Stomach smooth muscle (tissue), 2 donors: Measurements from ENCODE around the gene SOX10.

Experiments
- H3K27ac ChIP-seq: one replicate; pipeline ENCODE4 v1.7.0; 2013; ENCODE audit warnings: mild to moderate bottlenecking, low read length, inconsistent platforms
- H3K27me3 ChIP-seq, 2 donors: one replicate each; pipeline ENCODE4 v1.7.0; 2013; ENCODE audit warnings: low read length in 2 of 2; ENCODE audit not compliant: insufficient read depth in 2 of 2, control insufficient read depth in 1 of 2
- H3K36me3 ChIP-seq, 2 donors: one replicate each; pipeline ENCODE4 v1.7.0; 2013; ENCODE audit warnings: low read length in 2 of 2; ENCODE audit not compliant: control insufficient read depth in 2 of 2, insufficient read depth in 2 of 2
- H3K4me1 ChIP-seq: one replicate; pipeline ENCODE4 v1.7.0; 2013; ENCODE audit warnings: low read length; ENCODE audit not compliant: control insufficient read depth, insufficient read depth
- H3K4me3 ChIP-seq, 2 donors: one replicate each; pipeline ENCODE4 v1.7.0; 2013; ENCODE audit warnings: low read length in 2 of 2
- H3K9ac ChIP-seq, 2 donors: one replicate each; pipeline ENCODE4 v1.7.0; 2013; ENCODE audit warnings: low read length in 2 of 2, mild to moderate bottlenecking in 1 of 2
- H3K9me3 ChIP-seq, 2 donors: one replicate each; pipeline ENCODE4 v1.7.0; 2013; ENCODE audit warnings: low read length in 2 of 2; ENCODE audit not compliant: control insufficient read depth in 2 of 2
- donor health status: healthy.
- donor health status: Pancreatic carcinoma.

SOX10 gene

GRCh38 chr22:37983860-37984791 is at the start of gene SOX10:
TSS of gene SOX10 (minus strand) at chr22:37984555. CDS start at chr22:37983784, 771 bp downstream.
- H3K4me1 ChIP-seq = no peaks in the 10 kb centered on the region
- H3K9me3 ChIP-seq = no peaks in the 10 kb centered on the region
- H3K27me3 ChIP-seq = no peaks in the 10 kb centered on the region
- H3K9ac ChIP-seq = no peak within 1 kb of the TSS
- no peaks in the 10 kb centered on the region for H3K36me3 ChIP-seq
- H3K27ac ChIP-seq = no peak within 1 kb of the TSS
- H3K4me3 ChIP-seq = peak within 1 kb of the TSS in 1 of 2 donors; percentile 40

DNA sequence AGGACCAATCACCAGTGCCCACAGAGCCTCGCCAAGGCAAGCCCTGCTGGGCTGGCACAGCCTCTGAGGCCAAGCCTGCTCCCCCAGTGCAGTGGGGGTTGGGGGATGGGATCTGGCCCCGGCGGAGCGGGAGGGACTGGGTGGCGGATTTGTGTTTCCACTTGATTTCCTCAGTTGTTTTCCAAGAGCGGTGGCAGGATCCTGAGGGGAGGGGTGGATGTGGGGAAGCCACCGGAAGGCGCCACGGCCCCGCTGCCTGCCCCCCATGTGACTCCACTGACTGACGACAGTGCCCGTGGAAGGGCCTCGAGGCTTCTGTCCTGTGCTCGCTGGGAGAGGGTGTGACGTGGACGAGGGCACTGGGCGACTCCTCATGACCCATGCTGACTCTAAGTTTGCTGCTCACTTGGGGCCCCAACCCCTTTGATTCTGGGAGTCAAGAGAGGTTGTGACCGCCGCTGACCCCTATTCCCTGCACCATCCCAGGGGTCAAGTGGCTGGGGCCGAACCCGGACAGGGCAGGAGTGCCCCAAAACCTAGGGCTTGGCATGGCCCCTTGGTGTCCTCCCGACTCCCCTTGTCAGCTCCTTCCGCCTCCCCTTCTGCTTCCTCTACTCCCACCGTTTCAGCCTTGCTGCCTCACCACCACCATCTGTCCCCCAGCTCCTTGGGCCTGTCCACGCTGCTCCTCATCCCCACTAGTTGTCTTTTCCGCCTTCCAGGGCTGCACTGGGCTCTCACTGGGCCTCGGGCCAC is 49.3 kb upstream of the SOX10 start:
- Histone ChIP-seq H3K4me3 (no peak overlapping the region), H3K4me1 (peaks cover 19% of the 10 kb centered on the region), H3K9ac (no peak overlapping the region)

DNA sequence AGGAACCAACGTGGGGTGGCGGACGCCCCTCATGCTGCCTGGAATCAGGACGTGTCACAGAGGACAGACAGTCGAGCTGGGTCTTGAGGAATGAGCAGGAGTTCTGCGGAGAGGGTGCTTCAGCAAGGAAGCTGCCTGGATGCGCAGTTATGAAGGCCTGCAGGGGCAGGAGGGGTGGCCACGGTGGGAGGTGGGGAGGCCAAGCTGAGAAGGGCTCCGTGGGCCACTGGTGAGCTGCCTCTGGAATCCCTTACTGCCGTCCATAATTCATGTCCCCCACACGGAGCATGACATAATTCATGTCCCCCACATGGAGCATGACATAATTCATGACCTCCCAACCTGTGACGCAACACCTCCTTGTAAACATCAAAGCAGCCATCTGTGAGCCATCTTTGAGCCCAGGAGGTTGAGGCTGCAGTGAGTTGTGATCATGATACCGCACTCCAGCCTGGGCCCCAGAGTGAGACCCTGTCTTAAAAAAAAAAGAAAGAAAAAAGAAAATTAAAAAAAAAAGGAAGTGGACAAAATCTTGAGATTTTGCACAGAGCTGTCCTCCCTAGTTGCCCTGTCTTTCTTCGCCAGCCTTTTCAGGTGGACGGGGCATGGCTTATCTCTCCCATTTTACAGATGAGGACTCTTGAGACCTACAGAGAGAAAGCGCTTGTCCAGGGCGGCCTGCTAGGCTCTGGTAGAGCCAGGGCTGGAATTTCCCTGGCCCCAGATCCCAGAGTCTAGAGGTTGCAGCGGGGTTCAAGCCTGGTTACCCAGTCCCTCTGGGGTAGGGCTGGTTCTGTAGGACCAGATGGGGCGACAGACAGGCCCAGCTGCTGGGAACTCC is 48.5 kb upstream of the SOX10 start:
- H3K4me3 ChIP-seq = no peak overlapping the region
- peaks cover 19% of the 10 kb centered on the region for H3K4me1 ChIP-seq
- H3K9me3 ChIP-seq = no peaks in the 10 kb centered on the region
- H3K9ac ChIP-seq = no peak overlapping the region
- no peaks in the 10 kb centered on the region for H3K27me3 ChIP-seq
- H3K27ac ChIP-seq = no peak overlapping the region
- no peaks in the 10 kb centered on the region for H3K36me3 ChIP-seq

More for the DNA sequence above, 49.3 kb upstream of the SOX10 start:
- H3K36me3 ChIP-seq = no peaks in the 10 kb centered on the region
- no peaks in the 10 kb centered on the region for H3K27me3 ChIP-seq
- no peaks in the 10 kb centered on the region for H3K9me3 ChIP-seq
- H3K27ac ChIP-seq = peak overlapping the region; percentile 67

DNA sequence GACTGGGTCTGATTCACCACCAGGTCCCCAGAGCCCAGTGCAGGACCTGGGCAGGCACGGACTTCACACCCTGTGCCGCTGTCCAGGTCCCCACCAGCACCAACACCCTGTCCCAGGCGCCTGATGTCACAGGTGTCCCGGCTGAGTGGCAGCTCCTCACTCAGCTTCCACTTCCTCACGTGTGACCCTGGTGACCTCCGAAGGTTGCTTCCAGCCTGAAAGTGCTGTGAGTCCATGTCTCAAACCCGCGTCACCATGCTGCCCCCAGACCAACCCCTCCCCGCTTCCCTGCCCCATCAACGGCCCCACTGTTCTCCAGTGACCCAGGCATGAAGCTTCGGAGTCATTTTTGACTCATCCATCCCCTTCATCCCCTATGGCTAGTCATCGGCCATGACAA is 47.1 kb upstream of the SOX10 start:
- no peaks in the 10 kb centered on the region for H3K9me3 ChIP-seq
- peaks cover 19% of the 10 kb centered on the region for H3K4me1 ChIP-seq
- no peaks in the 10 kb centered on the region for H3K36me3 ChIP-seq
- H3K27ac ChIP-seq = no peak overlapping the region
- no peak overlapping the region for H3K4me3 ChIP-seq
- no peak overlapping the region for H3K9ac ChIP-seq
- no peaks in the 10 kb centered on the region for H3K27me3 ChIP-seq

DNA sequence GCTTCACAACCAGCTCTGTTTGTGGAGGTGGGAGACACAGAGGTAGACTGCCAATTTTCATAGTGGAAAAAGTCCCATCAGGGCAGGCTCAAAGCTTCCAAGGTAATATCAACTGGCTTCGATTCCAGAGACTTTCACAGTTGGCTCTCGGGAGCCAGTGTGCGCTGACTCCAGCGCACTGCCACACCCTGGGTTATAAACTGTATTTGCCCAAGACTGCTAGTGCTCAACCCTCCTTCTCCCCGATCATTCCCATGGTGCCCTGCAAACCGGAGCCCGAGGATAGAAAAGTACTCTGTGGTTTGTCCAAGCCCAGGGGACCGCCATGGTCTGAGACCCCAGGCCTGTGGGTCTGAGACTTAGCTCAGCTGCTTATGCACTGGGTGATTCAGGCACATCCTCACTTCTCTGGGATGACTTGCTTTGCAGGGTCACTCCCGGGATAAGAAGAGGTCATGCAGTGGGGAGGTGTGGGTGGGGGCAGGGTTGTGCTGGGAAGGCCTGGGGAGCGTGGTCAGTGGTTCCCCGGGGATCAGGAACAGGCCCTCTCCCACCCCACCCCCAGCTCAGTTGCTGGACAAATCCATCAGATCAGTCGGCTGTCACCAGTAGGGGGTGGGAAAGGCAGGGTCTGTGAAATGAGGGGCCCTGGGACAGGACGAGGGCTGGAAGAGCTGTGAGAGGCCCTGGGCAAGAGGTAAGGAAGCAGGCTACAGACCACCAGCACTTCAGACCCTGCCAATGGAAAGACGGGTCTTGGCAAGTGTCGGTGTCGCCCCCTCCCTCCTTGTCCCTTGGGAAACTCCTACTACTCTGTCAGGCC is 46.2 kb upstream of the SOX10 start:
- H3K9ac ChIP-seq = no peak overlapping the region
- H3K4me1 ChIP-seq = peaks cover 19% of the 10 kb centered on the region
- no peak overlapping the region for H3K4me3 ChIP-seq
- no peaks in the 10 kb centered on the region for H3K9me3 ChIP-seq
- H3K36me3 ChIP-seq = no peaks in the 10 kb centered on the region
- no peaks in the 10 kb centered on the region for H3K27me3 ChIP-seq
- no peak overlapping the region for H3K27ac ChIP-seq

DNA sequence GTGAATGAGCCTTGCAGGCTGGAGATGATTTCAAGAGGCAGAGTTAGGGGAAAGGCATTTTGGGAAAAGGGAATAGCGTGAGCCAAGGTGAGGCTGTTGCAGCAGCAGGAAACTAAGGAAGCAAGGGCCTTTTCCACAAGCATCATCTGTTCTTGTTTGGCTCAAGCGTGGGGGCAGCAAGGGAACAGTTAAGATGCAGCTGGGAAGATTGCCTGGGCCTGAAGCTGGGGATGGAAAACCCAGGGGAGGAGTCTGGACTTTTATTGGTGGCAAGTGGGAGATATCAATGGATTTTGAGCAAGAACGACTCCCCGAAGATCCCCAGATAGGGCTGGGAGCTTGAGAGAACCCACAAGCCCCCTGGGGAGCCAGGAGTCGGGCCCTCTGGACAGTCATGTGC is 45.5 kb upstream of the SOX10 start:
- peaks cover 16% of the 10 kb centered on the region for H3K4me1 ChIP-seq
- no peaks in the 10 kb centered on the region for H3K27me3 ChIP-seq
- H3K4me3 ChIP-seq = no peak overlapping the region
- H3K36me3 ChIP-seq = no peaks in the 10 kb centered on the region
- H3K9me3 ChIP-seq = no peaks in the 10 kb centered on the region
- H3K27ac ChIP-seq = no peak overlapping the region
- H3K9ac ChIP-seq = no peak overlapping the region

- Histone ChIP-seq H3K27me3 (no peaks in the 10 kb centered on the region), H3K36me3 (no peaks in the 10 kb centered on the region), H3K4me3 (no peak overlapping the region), H3K9ac (no peak overlapping the region), H3K27ac (no peak overlapping the region), H3K4me1 (peaks cover 10% of the 10 kb centered on the region), H3K9me3 (no peaks in the 10 kb centered on the region)
Observed at GRCh38 chr22:38029370-38029769, 45.0 kb upstream of the SOX10 start.

- Histone ChIP-seq H3K4me1 (peaks cover 2% of the 10 kb centered on the region), H3K27ac (no peak overlapping the region), H3K9me3 (no peaks in the 10 kb centered on the region), H3K27me3 (no peaks in the 10 kb centered on the region), H3K36me3 (no peaks in the 10 kb centered on the region), H3K9ac (no peak overlapping the region), H3K4me3 (no peak overlapping the region)
Observed at GRCh38 chr22:38028344-38029130, 44.2 kb upstream of the SOX10 start.

- Histone ChIP-seq H3K36me3 (no peaks in the 10 kb centered on the region), H3K27ac (no peak overlapping the region), H3K4me1 (no peaks in the 10 kb centered on the region), H3K9ac (no peak overlapping the region), H3K9me3 (no peaks in the 10 kb centered on the region), H3K27me3 (no peaks in the 10 kb centered on the region), H3K4me3 (no peak overlapping the region)
Observed at GRCh38 chr22:38027487-38027886, 43.1 kb upstream of the SOX10 start.
